ENCODE results near the gene CCDC192.

DNA sequence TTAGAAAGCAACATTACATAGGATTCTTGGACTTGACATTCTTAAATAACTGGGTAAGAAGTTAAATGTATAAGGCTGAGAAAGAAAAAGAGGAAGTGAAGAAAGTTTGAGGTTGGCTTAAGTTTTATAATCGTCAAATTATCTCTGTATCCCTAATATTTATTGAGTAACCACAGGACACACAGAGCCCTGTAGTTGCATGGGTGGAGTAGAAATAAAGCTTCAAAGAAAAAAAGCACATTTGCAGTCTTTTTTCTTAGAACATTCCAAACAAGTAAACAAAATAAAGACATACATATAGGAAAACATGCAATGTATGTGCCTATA, 137.0 kb downstream of the CCDC192 start:
- TF ChIP-seq, protein P1, sequence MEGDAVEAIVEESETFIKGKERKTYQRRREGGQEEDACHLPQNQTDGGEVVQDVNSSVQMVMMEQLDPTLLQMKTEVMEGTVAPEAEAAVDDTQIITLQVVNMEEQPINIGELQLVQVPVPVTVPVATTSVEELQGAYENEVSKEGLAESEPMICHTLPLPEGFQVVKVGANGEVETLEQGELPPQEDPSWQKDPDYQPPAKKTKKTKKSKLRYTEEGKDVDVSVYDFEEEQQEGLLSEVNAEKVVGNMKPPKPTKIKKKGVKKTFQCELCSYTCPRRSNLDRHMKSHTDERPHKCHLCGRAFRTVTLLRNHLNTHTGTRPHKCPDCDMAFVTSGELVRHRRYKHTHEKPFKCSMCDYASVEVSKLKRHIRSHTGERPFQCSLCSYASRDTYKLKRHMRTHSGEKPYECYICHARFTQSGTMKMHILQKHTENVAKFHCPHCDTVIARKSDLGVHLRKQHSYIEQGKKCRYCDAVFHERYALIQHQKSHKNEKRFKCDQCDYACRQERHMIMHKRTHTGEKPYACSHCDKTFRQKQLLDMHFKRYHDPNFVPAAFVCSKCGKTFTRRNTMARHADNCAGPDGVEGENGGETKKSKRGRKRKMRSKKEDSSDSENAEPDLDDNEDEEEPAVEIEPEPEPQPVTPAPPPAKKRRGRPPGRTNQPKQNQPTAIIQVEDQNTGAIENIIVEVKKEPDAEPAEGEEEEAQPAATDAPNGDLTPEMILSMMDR (IDR thresholded peaks at IDR 0.05 in 2 of 3, conservative IDR thresholded peaks at IDR 0.05 in 1 of 3; ENCODE audit: control insufficient read depth in 2 of 3, extremely low read depth in 1 of 3, insufficient read depth in 1 of 3, low read depth in 3 of 3, low read length in 3 of 3) = no peak
- TF ChIP-seq SPI1 (IDR thresholded peaks at IDR 0.05; ENCODE audit: borderline replicate concordance, insufficient read depth, low read depth, low read length) (peak; percentile 97), SUZ12 (IDR thresholded peaks at IDR 0.05; ENCODE audit: unreplicated experiment) (no peak), POLR2A (IDR thresholded peaks at IDR 0.05; ENCODE audit: low read depth, low read length) (no peak), JUNB (IDR thresholded peaks at IDR 0.05) (no peak), ETV6 (conservative IDR thresholded peaks at IDR 0.05 in 1 of 2, IDR thresholded peaks at IDR 0.05 in 1 of 2; ENCODE audit: borderline replicate concordance in 1 of 2, low read depth in 1 of 2) (no peak)
- TF ChIP-seq, protein P2, sequence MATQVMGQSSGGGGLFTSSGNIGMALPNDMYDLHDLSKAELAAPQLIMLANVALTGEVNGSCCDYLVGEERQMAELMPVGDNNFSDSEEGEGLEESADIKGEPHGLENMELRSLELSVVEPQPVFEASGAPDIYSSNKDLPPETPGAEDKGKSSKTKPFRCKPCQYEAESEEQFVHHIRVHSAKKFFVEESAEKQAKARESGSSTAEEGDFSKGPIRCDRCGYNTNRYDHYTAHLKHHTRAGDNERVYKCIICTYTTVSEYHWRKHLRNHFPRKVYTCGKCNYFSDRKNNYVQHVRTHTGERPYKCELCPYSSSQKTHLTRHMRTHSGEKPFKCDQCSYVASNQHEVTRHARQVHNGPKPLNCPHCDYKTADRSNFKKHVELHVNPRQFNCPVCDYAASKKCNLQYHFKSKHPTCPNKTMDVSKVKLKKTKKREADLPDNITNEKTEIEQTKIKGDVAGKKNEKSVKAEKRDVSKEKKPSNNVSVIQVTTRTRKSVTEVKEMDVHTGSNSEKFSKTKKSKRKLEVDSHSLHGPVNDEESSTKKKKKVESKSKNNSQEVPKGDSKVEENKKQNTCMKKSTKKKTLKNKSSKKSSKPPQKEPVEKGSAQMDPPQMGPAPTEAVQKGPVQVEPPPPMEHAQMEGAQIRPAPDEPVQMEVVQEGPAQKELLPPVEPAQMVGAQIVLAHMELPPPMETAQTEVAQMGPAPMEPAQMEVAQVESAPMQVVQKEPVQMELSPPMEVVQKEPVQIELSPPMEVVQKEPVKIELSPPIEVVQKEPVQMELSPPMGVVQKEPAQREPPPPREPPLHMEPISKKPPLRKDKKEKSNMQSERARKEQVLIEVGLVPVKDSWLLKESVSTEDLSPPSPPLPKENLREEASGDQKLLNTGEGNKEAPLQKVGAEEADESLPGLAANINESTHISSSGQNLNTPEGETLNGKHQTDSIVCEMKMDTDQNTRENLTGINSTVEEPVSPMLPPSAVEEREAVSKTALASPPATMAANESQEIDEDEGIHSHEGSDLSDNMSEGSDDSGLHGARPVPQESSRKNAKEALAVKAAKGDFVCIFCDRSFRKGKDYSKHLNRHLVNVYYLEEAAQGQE (IDR thresholded peaks at IDR 0.05; ENCODE audit: low read depth, low read length) = no peak

Measured in GM12878 (cell line).